Frontal cortex (tissue), 4 donors: ENCODE data around the gene FBXO5. TPM values are rescaled to one million over a fixed set of nuclear protein-coding genes. Genes with fewer than 3 reads are reported as not detected.

ENCODE experiments used
- DNase-seq, 2 donors: peaks; one replicate each; pipeline ENCODE4 v3.0.0; 2012; ENCODE audit warnings: low spot score in 2 of 2
- FAIRE-seq: peaks from 2 replicates; lab custom pipeline; 2012; peaks lifted over from hg19 to GRCh38; lab: Jason Lieb, UNC
- small RNA-seq: library from RNA; depleted of rRNA; stranded (forward); fragments of <200 nt; gene quantifications from one replicate; pipeline ENCODE3, GENCODE V24; 2014
- total RNA-seq: library from RNA; depleted of rRNA; stranded (reverse); fragments of >200 nt; gene quantifications from one replicate; pipeline ENCODE4 v1.2.3, GENCODE V29; 2014
- donor health status: control.
- donor health status: control.
- donor health status: control.

The FBXO5 gene
- total RNA-seq, 1 donor from 2014 or later = 8.6 TPM

GRCh38 chr6:152957796-152958195 is 25.0 kb downstream of the FBXO5 start:
- FAIRE-seq = no peak
- no peak for DNase-seq

DNA sequence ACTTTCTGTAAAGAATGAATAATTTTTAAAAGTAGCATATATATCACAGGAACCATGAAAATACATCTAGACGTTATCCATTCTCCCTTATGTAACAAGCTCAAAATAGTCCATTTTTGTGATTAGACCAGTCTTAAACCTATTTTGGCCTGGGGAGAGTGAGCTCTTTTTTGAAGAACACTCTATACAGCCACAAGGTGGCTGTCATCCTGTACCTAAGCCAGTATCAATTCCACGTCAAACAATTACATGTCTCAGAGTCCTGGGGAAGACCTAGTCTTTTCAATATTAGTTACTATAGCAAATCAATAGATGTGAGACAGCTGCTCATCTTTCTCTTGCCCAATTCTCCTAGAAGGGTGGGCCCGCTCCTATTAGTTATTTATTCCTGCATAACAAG is 28.4 kb downstream of the FBXO5 start:
- DNase-seq (no peak), FAIRE-seq (no peak)

GRCh38 chr6:152952866-152953509 is 29.9 kb downstream of the FBXO5 start:
- FAIRE-seq (peak; percentile 37), DNase-seq (peak in 1 of 2 donors; percentile 29)

GRCh38 chr6:152952045-152952444 is 30.8 kb downstream of the FBXO5 start:
- FAIRE-seq (no peak), DNase-seq (no peak)

GRCh38 chr6:152950240-152950639 is 32.6 kb downstream of the FBXO5 start:
- DNase-seq (no peak), FAIRE-seq (no peak)

- no peak for FAIRE-seq
Observed at GRCh38 chr6:152948150-152948768, 34.6 kb downstream of the FBXO5 start.

DNA sequence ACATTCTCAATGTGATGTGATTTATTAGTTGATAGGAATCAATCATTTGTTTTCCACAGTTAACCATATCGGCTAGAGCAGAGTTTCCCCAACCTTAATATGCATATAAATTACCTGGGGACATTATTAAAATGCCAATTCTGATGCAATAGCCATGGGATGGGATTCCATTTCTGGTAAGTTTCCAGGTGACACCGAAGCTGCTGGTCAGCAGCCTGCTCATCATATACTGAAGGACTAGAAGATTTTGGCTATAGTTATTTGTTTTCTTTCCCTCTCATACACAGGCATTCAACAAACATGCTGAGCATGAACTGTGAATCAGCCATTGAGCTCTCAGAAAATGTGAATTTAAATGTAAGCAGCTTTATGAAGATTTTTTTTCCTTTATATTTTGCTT is 35.8 kb downstream of the FBXO5 start:
- no peak for FAIRE-seq
- no peak for DNase-seq

More at GRCh38 chr6:152948150-152948768, 34.6 kb downstream of the FBXO5 start:
- peak in 1 of 2 donors; percentile 29 for DNase-seq

- FAIRE-seq = no peak
- no peak for DNase-seq
Observed at GRCh38 chr6:152946484-152946883, 36.4 kb downstream of the FBXO5 start.

DNA sequence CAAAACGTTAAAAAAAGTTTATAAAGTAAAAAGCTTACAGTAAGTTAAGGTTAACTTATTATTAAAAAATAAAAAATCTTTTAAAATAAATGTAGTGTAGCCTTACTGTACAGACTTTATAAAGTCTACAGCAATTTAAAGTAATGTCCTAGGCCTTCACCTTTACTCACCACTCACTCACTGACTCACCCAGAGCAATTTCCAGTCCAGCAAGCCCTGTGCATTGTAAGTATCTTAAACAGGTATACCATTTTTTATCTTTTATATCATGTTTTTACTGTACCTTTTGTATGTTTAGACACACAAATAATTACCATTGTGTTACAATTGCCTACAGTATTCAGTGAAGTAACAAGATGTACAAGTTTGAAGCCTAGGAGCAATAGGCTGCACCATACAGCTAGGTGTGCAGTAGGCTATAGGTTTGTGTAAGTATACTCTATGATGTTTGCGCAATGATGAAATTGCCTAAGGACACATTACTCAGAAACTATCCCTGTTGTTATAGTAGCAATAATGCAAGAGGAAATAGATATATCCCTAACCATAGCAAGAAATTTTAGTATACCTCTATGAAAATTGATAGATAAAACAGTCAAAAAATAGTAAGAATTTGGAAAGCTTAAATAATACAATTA is 39.5 kb downstream of the FBXO5 start:
- DNase-seq (no peak), FAIRE-seq (peak; percentile 33)

- FAIRE-seq = no peak
- no peak for DNase-seq
Observed at GRCh38 chr6:152942319-152942869, 40.4 kb downstream of the FBXO5 start.

- FAIRE-seq = no peak
- no peak for DNase-seq
Observed at GRCh38 chr6:152941746-152942145, 41.1 kb downstream of the FBXO5 start.

- no peak for FAIRE-seq
- DNase-seq = no peak
Observed at GRCh38 chr6:152932865-152933264, 50.0 kb downstream of the FBXO5 start.

- FAIRE-seq (no peak), DNase-seq (no peak)
Observed at GRCh38 chr6:152922706-152923105, 60.1 kb downstream of the FBXO5 start.

Small RNA genes lying within 50 kb of the gene (small RNA-seq; reads per million reads assigned to genes)
- gene AL080276.1 = not detected

Other genes starting within 250 kb of the FBXO5 start
- 4.1 TPM for gene VIP, start 232.2 kb downstream of the FBXO5 start, total RNA-seq
- 13.0 TPM for gene MTRF1L, start 19.7 kb upstream of the FBXO5 start, total RNA-seq
- gene RGS17, start 148.2 kb upstream of the FBXO5 start, total RNA-seq = 112 TPM